ENCODE data around the gene SLC25A4. TPM values are rescaled to one million over a fixed set of nuclear protein-coding genes. Genes with fewer than 3 reads are reported as not detected.
A peak's percentile ranks its signal among the peaks of the same experiment; 100 is the strongest.

The SLC25A4 gene
- total RNA-seq = 100 to 1,000 TPM; 360 to 914 (median 389) TPM

DNA sequence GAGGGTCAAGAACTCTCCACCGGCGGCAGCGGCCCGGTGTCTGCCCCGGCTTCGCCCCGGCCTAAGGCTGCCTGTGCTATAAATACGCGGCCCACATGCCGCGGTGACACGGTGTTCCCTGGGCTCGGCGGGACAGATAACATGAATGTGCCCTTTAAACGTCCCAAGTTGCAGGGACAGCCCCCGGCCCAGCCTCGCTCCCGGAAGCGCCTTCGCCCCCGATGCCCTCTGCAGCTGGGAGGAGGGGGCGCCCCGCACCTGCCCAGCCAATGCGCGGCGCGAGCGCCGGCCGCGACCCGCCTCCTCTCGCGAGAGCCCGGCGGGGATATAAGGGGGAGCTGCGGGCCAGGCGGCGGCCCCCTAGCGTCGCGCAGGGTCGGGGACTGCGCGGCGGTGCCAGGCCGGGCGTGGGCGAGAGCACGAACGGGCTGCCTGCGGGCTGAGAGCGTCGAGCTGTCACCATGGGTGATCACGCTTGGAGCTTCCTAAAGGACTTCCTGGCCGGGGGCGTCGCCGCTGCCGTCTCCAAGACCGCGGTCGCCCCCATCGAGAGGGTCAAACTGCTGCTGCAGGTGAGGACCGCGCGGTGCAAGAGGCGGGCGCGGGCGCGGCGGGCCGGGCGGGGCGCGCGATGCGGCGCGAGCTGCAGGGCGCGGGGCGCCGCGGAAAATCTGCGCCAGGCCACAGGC lies at the start of gene SLC25A4:
Gene SLC25A4 (plus strand): TSS at position 355 of the 689 bp plus-strand sequence. CDS start 107 bp downstream, at position 462.
- TF ChIP-seq, protein P1, sequence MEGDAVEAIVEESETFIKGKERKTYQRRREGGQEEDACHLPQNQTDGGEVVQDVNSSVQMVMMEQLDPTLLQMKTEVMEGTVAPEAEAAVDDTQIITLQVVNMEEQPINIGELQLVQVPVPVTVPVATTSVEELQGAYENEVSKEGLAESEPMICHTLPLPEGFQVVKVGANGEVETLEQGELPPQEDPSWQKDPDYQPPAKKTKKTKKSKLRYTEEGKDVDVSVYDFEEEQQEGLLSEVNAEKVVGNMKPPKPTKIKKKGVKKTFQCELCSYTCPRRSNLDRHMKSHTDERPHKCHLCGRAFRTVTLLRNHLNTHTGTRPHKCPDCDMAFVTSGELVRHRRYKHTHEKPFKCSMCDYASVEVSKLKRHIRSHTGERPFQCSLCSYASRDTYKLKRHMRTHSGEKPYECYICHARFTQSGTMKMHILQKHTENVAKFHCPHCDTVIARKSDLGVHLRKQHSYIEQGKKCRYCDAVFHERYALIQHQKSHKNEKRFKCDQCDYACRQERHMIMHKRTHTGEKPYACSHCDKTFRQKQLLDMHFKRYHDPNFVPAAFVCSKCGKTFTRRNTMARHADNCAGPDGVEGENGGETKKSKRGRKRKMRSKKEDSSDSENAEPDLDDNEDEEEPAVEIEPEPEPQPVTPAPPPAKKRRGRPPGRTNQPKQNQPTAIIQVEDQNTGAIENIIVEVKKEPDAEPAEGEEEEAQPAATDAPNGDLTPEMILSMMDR (IDR thresholded peaks at IDR 0.05 in 4 of 5, conservative IDR thresholded peaks at IDR 0.05 in 1 of 5) = peak in 4 of 5 experiments; percentile 55 to 77 (median 66)
- TF ChIP-seq POLR2A (IDR thresholded peaks at IDR 0.05) = peak; percentile 99 to 100
- peak; percentile 82 to 92 for DNase-seq
- Histone ChIP-seq H3K36me3 (peaks cover 0 to 41% of the 10 kb centered on the region in 2 donors), H3K4me1 (peaks cover 74 to 75% of the 10 kb centered on the region in 2 donors), H3K27me3 (no peaks in the 10 kb centered on the region), H3K27ac (peak within 1 kb of the TSS; percentile 94 to 99 (median 97)), H3K4me3 (peak within 1 kb of the TSS; percentile 72 to 81 (median 74)), H3K9me3 (no peaks in the 10 kb centered on the region)
- in situ Hi-C loops (cut with MboI; ENCODE audit: low sequenced_read_pairs in 4 of 4) = loop anchor here in 1 of 4 donors (25.0 kb wide), 1 partner anchor 381 kb away; no protein-coding TSS in a partner anchor
- intact Hi-C loops (cut with DNase I; ENCODE audit: low total_unique reads) = loop anchor here (1.0 to 10.0 kb wide), 7 partner anchors 30 to 798 kb away; partner anchors contain the start of genes ANKRD37, CASP3, CCDC110 and CFAP97
- peak; percentile 71 to 77 for ATAC-seq

DNA sequence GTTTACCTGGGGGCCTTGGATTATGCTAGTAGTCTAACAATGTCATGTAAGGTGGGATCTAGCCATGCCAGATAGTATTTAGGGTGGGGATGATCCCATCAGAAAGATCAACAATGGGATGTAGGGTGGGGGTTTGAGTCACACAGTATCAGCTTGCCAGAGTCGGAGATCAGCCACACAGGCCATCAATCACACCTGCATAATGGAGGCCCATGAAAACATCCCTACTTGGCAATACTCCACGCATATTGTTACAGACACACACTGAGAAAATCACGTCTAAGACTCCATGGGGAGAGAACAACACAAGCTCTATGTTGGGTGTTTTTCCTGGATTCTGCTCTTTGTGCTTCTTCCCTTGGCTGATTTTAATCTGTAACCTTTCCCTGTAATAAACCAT lies 49.5 kb upstream of the SLC25A4 start:
- ATAC-seq (no peak), DNase-seq (no peak)
- intact Hi-C loops (cut with DNase I; ENCODE audit: low total_unique reads) (no loop called here), in situ Hi-C loops (cut with MboI; ENCODE audit: low sequenced_read_pairs in 4 of 4) (no loop called here)
- no peak overlapping the region for H3K4me3 ChIP-seq
- no peak overlapping the region for H3K27ac ChIP-seq
- TF ChIP-seq, protein P1 (IDR thresholded peaks at IDR 0.05 in 4 of 5, conservative IDR thresholded peaks at IDR 0.05 in 1 of 5) = no peak
- TF ChIP-seq POLR2A (IDR thresholded peaks at IDR 0.05) = no peak
- no peaks in the 10 kb centered on the region for H3K27me3 ChIP-seq
- no peaks in the 10 kb centered on the region for H3K4me1 ChIP-seq
- no peaks in the 10 kb centered on the region for H3K9me3 ChIP-seq
- no peaks in the 10 kb centered on the region for H3K36me3 ChIP-seq

DNA sequence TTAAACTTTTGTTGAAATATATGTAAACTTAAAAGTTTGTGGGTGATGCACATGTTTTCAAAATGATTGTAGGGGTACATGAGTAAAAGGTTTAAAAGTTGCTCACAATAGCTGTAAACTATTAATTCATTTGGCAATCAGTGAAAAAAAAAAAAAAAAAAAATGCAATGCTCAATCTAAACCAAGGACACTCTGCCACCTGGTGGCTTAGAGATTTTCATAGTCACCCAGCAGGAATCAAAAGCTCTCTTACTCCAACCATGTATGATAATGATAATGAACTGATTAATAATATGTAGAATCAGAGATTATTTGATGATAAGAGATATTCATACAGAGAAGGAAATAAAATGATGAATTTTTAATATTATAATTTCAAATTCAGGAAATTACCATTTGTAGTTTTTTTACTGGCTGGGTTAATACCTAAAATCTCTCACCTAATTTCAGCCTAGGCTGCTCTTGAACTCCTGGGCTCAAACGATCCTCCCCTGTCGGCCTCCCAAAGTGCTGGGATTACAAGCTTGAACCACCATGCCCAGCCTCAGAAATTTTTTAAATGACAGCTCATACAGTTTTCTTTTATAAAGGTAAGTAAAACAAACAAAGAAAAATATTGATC lies 46.9 kb upstream of the SLC25A4 start:
- H3K27ac ChIP-seq = no peak overlapping the region
- H3K4me3 ChIP-seq = no peak overlapping the region
- ATAC-seq (peak in 1 of 2 donors; percentile 68), DNase-seq (no peak)
- in situ Hi-C loops (cut with MboI; ENCODE audit: low sequenced_read_pairs in 4 of 4) = no loop called here
- H3K36me3 ChIP-seq = no peaks in the 10 kb centered on the region
- no peaks in the 10 kb centered on the region for H3K4me1 ChIP-seq
- intact Hi-C loops (cut with DNase I; ENCODE audit: low total_unique reads) = loop anchor here (1.0 to 5.0 kb wide), 3 partner anchors 54 to 349 kb away; no protein-coding TSS in a partner anchor
- H3K27me3 ChIP-seq = no peaks in the 10 kb centered on the region
- TF ChIP-seq POLR2A (IDR thresholded peaks at IDR 0.05) = no peak
- TF ChIP-seq, protein P1 (IDR thresholded peaks at IDR 0.05 in 4 of 5, conservative IDR thresholded peaks at IDR 0.05 in 1 of 5) = peak; percentile 29 to 67 (median 41)
- H3K9me3 ChIP-seq = no peaks in the 10 kb centered on the region

DNA sequence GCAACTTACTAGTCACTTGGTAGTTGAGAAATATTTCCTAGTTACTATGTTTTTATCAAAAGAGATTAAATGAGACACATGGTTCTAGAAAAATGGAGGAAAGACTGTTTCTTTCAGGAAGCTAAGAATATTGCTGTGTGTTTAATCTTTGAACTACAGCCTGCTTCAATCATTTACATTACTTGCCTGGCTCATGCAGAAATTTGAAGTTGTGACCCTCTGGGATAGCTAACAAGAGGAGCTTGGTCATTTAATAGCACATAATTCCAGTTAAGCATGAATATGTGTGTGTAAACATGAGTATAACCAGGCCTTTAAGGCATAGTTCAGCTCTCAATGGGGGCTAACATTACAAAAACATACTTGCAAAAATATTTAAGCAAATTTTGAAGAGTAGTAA lies 44.6 kb upstream of the SLC25A4 start:
- TF ChIP-seq, protein P1 (IDR thresholded peaks at IDR 0.05 in 4 of 5, conservative IDR thresholded peaks at IDR 0.05 in 1 of 5) = no peak
- TF ChIP-seq POLR2A (IDR thresholded peaks at IDR 0.05) = no peak
- no peak for DNase-seq
- Histone ChIP-seq H3K36me3 (no peaks in the 10 kb centered on the region), H3K27me3 (no peaks in the 10 kb centered on the region), H3K27ac (no peak overlapping the region), H3K4me3 (no peak overlapping the region), H3K4me1 (no peaks in the 10 kb centered on the region), H3K9me3 (no peaks in the 10 kb centered on the region)
- no peak for ATAC-seq
- in situ Hi-C loops (cut with MboI; ENCODE audit: low sequenced_read_pairs in 4 of 4) (no loop called here), intact Hi-C loops (cut with DNase I; ENCODE audit: low total_unique reads) (loop anchor here (5.0 kb wide), 2 partner anchors 56 to 351 kb away; no protein-coding TSS in a partner anchor)

Measured in gastrocnemius medialis (tissue), 4 donors.